Tibial nerve (tissue), 3 donors: Measurements from ENCODE around the gene ROMO1.

ENCODE experiments used
- POLR2A ChIP-seq, 2 donors: fragments of 450-650 bp; IDR thresholded peaks; one replicate each; pipeline ENCODE4 v1.6.1; 2017; ENCODE audit warnings: antibody characterized with exemption in 2 of 2, mild to moderate bottlenecking in 2 of 2, moderate library complexity in 2 of 2
- TF ChIP-seq, protein P1 (sequence below), 5 experiments: fragments of 200-600 bp in 3 of 5; fragments of 450-650 bp in 2 of 5; sonication (generic) in 3 of 5; IDR thresholded peaks; one replicate each; pipeline ENCODE4 v1.5.1; 2016 to 2019; ENCODE audit warnings: antibody characterized with exemption in 5 of 5, mild to moderate bottlenecking in 3 of 5, moderate library complexity in 2 of 5

- TF ChIP-seq, protein P1, sequence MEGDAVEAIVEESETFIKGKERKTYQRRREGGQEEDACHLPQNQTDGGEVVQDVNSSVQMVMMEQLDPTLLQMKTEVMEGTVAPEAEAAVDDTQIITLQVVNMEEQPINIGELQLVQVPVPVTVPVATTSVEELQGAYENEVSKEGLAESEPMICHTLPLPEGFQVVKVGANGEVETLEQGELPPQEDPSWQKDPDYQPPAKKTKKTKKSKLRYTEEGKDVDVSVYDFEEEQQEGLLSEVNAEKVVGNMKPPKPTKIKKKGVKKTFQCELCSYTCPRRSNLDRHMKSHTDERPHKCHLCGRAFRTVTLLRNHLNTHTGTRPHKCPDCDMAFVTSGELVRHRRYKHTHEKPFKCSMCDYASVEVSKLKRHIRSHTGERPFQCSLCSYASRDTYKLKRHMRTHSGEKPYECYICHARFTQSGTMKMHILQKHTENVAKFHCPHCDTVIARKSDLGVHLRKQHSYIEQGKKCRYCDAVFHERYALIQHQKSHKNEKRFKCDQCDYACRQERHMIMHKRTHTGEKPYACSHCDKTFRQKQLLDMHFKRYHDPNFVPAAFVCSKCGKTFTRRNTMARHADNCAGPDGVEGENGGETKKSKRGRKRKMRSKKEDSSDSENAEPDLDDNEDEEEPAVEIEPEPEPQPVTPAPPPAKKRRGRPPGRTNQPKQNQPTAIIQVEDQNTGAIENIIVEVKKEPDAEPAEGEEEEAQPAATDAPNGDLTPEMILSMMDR (IDR thresholded peaks at IDR 0.05): no peak
- no peak for TF ChIP-seq POLR2A (IDR thresholded peaks at IDR 0.05)
Measured at GRCh38 chr20:35660122-35660937, 38.9 kb upstream of the ROMO1 start.
